ENCODE data around the gene PODNL1.

Gene PODNL1

DNA sequence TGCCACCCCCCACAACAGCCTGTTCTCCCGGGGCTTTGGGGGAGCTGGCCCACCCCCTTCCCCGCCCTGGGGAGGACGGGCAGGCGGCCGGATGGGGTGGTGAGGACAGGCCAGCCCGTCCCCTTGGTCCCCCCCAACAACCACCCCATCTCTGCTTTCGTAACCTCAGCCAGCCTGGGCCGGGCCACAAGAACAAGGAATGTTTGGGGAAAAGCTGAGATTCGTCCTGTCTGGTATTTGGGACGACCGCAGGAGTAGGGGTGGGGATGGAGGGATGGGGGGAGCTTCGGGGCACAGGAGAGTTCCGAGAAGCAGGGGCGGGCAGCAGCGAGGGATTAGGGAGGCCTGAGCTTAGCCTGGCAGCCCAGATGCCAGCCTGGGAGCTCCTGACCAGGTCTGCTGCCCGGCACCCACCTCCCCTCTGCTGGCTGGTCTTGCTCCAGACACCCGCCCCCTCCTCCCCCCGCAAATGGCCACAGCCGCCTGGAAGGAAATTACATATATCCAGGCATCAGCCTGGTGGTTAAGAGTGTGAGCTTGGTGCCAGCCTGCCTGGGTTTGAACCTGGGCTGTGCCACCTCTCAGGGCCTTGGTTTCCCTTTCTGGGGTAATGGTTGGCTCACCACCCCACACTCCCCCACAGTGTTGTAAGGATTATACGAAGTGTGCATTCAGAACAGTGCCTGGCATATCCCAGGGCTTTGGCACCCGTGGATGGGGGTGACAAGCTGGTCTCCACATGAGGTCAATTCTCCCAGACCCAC lies at the start of gene PODNL1:
TSS of gene PODNL1 (minus strand) at position 117 of the 764 bp plus-strand sequence. CDS start 236 bp downstream, outside the sequence.
- intact Hi-C loops (cut with DNase I): no loop called here
- DNase-seq: no peak

DNA sequence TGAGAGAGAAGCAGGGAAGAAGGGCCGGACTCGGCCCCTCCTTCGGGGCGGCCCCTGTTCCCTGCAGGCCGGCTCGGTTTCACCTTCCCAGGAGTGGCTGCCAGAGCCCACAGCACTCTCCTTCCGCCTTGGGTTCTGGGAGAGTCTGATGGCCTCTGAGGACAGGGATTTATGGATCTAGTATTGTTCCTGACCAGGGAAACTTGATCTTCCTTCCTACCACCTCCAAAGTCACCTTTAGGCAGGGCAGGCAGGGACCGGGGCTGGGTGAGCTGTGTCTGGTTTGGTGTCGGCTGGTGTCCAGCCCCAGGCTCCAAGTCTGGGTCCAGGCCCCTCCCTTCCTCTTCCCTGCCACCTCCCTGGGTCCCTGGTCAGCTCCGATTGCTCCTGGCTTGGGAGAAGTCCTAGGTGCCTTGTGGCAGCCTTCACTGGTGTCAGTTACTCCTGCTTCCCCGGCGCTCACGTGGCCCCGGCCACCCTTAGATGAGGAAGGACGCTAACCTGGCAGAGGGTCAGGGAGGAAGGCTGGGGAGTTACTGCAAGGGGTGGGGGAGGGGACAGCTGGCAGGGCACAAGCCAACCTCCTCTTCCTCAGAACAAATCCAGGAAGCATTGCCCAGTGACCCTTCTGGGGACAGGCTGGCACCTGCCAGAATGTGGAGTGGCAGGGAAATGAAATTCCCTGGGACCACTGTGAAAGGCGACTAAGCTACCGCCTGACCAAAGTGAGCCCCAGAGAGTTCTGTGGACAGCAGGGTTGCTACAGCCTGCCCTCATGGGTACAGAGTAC lies 49.1 kb upstream of the PODNL1 start:
- peak in 2 of 10 donors; percentile 28 to 32 for DNase-seq
- intact Hi-C loops (cut with DNase I): no loop called here

DNA sequence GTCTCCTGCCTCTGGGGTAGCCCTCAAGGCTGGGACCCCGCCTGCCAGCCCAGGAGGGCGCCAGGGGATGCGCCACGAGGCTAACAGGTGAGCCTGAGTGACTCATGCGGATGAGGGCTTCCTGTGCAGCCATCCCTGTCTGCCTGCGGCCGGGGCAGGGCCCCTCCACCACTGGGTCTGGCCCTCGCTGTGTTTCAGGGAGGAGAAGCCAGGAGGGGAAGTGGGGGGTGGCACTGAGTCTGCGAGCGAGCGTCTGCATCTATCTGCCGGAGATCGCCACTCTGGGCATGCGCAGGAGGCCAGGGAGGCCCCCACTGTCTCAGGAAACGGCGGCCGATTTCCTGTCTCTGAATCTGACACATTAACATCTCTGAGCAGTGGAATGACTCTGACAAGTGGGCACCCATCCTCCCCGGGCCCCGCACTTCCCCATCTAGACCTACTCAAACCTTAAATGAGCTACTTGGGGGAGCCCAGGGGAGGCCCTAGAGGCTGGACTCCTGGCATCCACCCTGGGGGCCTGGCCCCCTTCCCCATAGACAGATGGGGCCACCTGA lies 48.2 kb upstream of the PODNL1 start:
- peak; percentile 36 to 94 (median 68) for DNase-seq

GRCh38 chr19:13985771-13986347 lies 47.6 kb upstream of the PODNL1 start:
- DNase-seq: no peak
- intact Hi-C loops (cut with DNase I): no loop called here

More for the DNA sequence above, 48.2 kb upstream of the PODNL1 start:
- intact Hi-C loops (cut with DNase I): no loop called here

- intact Hi-C loops (cut with DNase I): no loop called here
- peak in 1 of 10 donors; percentile 47 for DNase-seq
These were observed 46.9 kb upstream of the PODNL1 start for GRCh38 chr19:13984875-13985741.

- intact Hi-C loops (cut with DNase I): no loop called here
- DNase-seq: no peak
These were observed 46.0 kb upstream of the PODNL1 start for GRCh38 chr19:13984186-13984585.

DNA sequence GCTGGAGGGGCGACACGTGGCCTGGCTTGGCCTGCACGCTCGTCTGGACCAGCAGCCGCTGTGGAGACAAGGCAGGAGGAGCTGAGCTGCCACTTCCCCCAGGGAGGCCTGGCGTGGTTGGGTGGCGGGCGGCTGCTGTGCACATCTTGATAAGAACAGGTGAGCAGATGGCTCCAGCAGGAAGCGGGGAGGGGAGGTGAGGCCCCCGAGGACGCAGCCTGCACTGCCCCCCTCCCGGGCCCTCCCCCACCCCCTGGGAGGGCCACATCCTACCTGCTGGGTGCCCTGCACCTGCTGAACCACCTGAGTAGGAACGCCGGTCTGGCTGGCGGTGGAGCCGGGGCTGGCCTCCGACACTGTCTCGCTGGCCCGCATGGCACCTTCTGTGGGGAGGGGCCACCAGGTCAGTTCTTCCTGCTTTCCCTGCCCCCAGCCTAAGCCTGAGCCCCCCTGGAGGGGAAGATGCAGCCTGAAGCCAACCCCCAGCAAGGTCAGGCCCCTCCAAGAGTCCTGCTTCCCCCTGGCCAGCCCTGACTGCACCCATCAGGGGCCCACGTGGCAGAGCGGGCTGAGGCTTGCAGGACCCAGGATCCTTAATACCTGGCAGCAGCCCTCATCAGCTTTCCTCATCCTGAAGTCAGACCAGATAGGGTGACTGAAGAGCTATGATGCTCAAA lies 45.1 kb upstream of the PODNL1 start:
- intact Hi-C loops (cut with DNase I): no loop called here

GRCh38 chr19:13982773-13983172 lies 44.6 kb upstream of the PODNL1 start:
- no peak for DNase-seq
- intact Hi-C loops (cut with DNase I): no loop called here

More for the DNA sequence above, 45.1 kb upstream of the PODNL1 start:
- peak in 1 of 10 donors; percentile 53 for DNase-seq

- no peak for DNase-seq
These were observed 43.8 kb upstream of the PODNL1 start for GRCh38 chr19:13981988-13982501.

DNA sequence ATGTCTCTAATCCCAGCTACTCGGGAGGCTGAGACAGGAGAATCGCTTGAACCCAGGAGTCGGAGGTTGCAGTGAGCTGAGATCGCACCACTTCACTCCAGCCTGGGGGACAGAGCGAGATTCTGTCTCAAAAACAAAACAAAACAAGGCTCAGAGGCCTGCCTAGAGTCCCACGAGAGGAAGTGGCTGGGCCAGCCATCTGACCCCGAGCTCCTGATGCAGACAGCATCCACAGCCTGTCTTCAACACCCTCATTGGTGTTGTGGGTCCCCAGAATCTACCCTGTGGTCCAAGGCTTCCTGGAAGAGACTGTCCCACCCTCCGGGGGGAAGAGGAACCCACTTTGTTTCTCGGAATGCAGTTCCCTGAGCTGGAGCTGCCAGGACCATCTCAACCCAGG lies 43.2 kb upstream of the PODNL1 start:
- intact Hi-C loops (cut with DNase I): no loop called here
- no peak for DNase-seq

More at GRCh38 chr19:13981988-13982501, 43.8 kb upstream of the PODNL1 start:
- intact Hi-C loops (cut with DNase I): no loop called here

GRCh38 chr19:13981021-13981420 lies 42.8 kb upstream of the PODNL1 start:
- DNase-seq: no peak
- intact Hi-C loops (cut with DNase I): no loop called here

DNA sequence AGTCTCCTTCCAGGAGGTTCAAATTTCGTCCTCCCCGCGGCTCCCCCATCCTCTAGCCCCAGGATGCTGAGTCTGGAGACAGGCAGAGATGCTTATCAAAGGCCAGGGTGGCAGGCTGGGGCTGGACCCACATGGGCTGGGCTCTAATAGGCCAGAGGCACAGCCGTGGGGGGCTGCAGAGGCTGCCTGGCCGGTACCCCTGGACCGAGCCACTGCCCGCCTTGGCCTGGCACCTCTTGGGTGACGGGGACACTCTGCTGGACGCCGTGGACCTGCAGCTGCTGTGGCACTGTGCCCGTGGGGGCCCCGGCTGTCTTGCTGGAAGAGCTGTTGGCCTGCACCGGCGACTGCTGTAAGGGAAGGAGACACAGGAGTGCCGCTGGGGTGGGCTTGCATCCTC lies 42.1 kb upstream of the PODNL1 start:
- intact Hi-C loops (cut with DNase I): no loop called here
- no peak for DNase-seq

DNA sequence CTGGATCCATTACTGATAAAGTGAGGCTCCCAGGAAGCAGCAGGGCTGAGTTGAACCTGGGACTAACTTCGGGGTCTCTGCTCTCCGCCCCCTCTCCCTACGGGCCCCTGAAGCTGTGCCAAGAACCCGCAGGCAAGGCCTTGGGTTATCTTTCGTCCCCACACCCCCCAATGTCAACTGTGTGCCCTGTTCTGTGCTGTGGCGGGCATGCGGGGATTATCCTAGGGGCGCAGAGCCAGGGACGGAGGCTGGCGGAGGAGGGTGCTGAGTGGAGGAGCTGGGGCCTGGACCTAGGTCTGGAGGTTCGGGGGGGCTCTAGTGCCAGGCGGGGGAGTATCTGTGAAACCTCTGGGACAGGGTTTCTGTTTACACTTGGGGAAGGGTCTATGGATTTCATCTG lies 41.5 kb upstream of the PODNL1 start:
- intact Hi-C loops (cut with DNase I): no loop called here
- DNase-seq: peak in 1 of 10 donors; percentile 56

GRCh38 chr19:13979244-13979615 lies 41.0 kb upstream of the PODNL1 start:
- DNase-seq: no peak
- intact Hi-C loops (cut with DNase I): no loop called here

GRCh38 chr19:13978351-13979243 lies 40.4 kb upstream of the PODNL1 start:
- intact Hi-C loops (cut with DNase I): no loop called here
- DNase-seq: peak in 6 of 10 donors; percentile 29 to 93 (median 52)

DNA sequence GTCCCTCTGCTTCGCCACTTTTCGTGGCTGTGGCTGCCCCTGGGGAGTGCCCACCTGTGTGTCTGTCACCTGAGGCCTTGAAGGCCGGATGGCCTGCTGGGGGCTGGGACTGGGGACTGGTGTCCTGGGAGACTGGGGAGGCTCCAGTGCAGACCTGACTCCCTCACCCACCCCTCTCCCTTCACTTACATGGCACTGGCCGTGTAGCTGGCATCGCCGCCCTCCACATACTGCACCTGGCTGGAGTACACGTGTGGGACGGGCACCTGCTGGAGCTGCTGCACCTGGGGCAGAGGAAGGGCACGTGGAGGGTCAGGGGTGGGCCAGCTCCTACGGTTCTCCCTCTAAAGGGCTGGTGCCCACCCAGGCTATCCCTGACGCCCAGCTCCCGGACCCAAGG lies 39.6 kb upstream of the PODNL1 start:
- intact Hi-C loops (cut with DNase I): no loop called here
- DNase-seq: no peak

DNA sequence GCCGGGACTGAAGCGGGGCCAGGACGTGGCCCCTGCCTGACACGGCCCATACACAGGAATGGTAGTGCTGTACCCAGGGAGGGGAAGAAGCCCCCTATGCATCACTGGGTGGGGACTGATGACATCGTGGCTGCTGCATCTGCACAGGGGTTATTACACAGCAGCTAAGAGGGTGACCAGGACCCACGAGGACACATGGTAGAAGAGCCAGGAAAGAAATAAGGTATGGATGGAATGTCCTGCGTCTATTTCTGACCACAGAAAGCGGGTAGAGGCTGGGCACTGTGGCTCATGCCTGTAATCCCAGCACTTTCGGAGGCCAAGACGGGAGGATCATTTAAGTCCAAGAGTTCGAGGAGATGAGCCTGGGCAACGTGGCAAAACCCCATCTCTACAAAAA lies 38.2 kb upstream of the PODNL1 start:
- DNase-seq: peak in 1 of 10 donors; percentile 29
- intact Hi-C loops (cut with DNase I): no loop called here

- no peak for DNase-seq
- intact Hi-C loops (cut with DNase I): no loop called here
These were observed 37.7 kb upstream of the PODNL1 start for GRCh38 chr19:13975870-13976269.

Measured in posterior cingulate gyrus (tissue), 11 donors.